ENCODE measurements around the gene AP3S2.

Gene AP3S2

DNA sequence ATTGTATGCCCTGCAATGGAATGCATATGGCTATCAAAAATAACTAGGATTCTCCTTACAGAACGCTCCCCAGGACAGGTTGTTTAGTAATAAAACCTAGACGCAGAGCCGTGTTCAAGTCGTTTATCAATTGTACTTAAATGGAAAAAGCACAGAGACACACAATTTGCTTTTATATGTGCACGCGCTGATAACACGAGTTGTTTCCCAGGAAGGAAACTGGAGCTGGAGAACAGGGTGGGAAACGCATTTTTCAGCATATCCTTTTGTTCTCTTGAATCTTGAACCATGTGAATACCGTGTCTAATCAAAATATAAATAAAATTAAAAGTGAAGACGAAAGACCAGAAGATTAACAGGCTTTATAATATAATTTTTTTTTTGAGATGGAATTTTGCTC, 75.5 kb downstream of the AP3S2 start:
- Histone ChIP-seq H3K9ac (ENCODE audit: low read depth in 1 of 2, low read length in 2 of 2) (no peak overlapping the region), H3K9me3 (ENCODE audit: control insufficient read depth in 1 of 2, low read length in 2 of 2) (peaks cover 0 to 2% of the 10 kb centered on the region in 2 donors), H3K27ac (ENCODE audit: low read depth, low read length) (no peak overlapping the region), H3K4me1 (ENCODE audit: control insufficient read depth in 1 of 2, insufficient read depth in 2 of 2, low read length in 2 of 2) (peaks cover 4 to 7% of the 10 kb centered on the region in 2 donors), H3K36me3 (ENCODE audit: control insufficient read depth in 1 of 2, insufficient read depth in 2 of 2, low read length in 2 of 2) (no peaks in the 10 kb centered on the region), H3K4me3 (ENCODE audit: low read depth in 1 of 2, low read length in 2 of 2) (no peak overlapping the region), H3K27me3 (ENCODE audit: control insufficient read depth in 1 of 2, insufficient read depth in 2 of 2, low read length in 2 of 2) (peaks cover 0 to 4% of the 10 kb centered on the region in 2 donors)

DNA sequence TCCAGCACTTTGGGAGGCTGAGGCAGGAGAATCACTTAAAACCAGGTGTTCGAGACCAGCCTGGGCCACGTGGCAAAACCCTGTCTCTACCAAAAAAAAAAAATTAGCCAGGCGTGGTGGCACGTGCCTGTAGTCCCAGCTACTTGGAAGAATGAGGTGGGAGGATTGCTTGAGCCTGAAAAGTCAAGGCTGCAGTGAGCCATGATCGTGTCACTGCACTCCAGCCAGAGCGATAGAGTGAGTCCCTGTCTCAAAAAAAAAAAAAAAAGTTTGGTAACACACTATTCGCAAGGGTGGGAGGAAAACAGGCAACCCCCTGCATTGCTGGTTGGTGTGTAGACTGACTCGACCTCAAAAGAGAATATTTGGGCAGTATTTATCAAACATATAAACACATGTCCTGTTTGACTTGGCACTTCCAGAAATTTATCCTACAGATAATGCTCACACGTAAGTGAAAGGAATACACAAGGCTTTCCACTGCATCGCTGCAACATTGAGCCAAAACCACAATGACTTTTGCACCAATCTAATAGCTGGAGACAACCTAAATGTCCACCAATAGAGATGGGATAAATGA, 76.0 kb downstream of the AP3S2 start:
- Histone ChIP-seq H3K9ac (ENCODE audit: low read depth in 1 of 2, low read length in 2 of 2) (no peak overlapping the region), H3K27ac (ENCODE audit: low read depth, low read length) (no peak overlapping the region), H3K9me3 (ENCODE audit: control insufficient read depth in 1 of 2, low read length in 2 of 2) (peaks cover 0 to 2% of the 10 kb centered on the region in 2 donors), H3K36me3 (ENCODE audit: control insufficient read depth in 1 of 2, insufficient read depth in 2 of 2, low read length in 2 of 2) (no peaks in the 10 kb centered on the region), H3K4me3 (ENCODE audit: low read depth in 1 of 2, low read length in 2 of 2) (no peak overlapping the region), H3K4me1 (ENCODE audit: control insufficient read depth in 1 of 2, insufficient read depth in 2 of 2, low read length in 2 of 2) (peaks cover 9 to 12% of the 10 kb centered on the region in 2 donors), H3K27me3 (ENCODE audit: control insufficient read depth in 1 of 2, insufficient read depth in 2 of 2, low read length in 2 of 2) (peaks cover 0 to 4% of the 10 kb centered on the region in 2 donors)

DNA sequence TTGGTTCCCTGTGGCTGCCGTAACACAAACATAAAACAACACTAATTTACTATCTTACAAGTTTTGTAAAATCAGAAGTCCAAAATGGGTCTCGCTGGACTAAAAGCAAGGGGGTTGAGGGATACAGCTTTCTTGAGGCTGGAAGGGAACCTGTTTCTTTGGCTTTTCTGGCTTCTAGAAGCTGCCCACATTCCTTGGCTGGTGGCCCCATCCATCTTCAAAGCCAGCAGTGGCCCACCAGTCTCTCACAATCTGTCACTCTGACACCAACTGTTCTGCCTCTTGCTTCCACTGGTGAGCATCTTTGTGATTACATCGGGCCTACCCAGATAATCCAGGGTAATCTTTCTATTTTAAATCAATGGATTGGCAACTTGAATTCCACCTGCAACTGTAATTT, 78.0 kb downstream of the AP3S2 start:
- Histone ChIP-seq H3K27ac (ENCODE audit: low read depth, low read length) (no peak overlapping the region), H3K9ac (ENCODE audit: low read depth in 1 of 2, low read length in 2 of 2) (no peak overlapping the region), H3K9me3 (ENCODE audit: control insufficient read depth in 1 of 2, low read length in 2 of 2) (peaks cover 0 to 2% of the 10 kb centered on the region in 2 donors), H3K4me3 (ENCODE audit: low read depth in 1 of 2, low read length in 2 of 2) (no peak overlapping the region), H3K36me3 (ENCODE audit: control insufficient read depth in 1 of 2, insufficient read depth in 2 of 2, low read length in 2 of 2) (no peaks in the 10 kb centered on the region), H3K27me3 (ENCODE audit: control insufficient read depth in 1 of 2, insufficient read depth in 2 of 2, low read length in 2 of 2) (no peaks in the 10 kb centered on the region), H3K4me1 (ENCODE audit: control insufficient read depth in 1 of 2, insufficient read depth in 2 of 2, low read length in 2 of 2) (peaks cover 23 to 25% of the 10 kb centered on the region in 2 donors)

DNA sequence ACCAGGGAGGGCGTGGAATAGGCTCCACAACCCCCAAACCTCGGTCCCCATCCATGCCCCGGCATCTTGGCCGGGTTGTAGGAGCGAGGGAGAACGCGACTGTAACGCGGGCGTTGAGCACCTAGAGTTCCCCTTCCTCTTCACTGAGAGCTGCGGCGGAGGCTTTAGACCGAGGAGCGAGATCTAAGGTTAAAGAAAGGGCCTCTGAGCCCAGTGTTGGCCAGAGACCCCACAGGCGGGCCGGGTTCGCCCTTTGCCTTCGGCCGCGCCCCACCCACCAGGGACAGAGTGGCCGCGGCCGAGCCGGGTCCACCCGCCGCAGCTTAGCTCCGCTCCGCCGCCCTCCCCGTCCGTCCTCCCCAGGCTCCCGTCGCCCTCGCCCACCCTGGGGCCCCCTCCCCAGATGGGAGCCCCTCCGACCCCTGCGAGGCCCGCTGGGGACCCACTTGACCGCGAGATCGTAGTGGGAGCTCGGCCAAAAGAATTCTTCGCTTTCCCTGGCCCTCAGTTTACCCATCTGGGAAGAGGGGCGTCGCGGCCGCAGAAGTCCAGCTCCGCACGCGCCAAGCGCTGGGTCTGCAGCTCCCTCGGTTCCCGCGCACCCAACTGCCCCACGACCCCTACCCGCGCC, 79.6 kb downstream of the AP3S2 start:
- Histone ChIP-seq H3K9ac (ENCODE audit: low read depth in 1 of 2, low read length in 2 of 2) (peak overlapping the region in 1 of 2 donors; percentile 82), H3K27ac (ENCODE audit: low read depth, low read length) (peak overlapping the region; percentile 30), H3K4me1 (ENCODE audit: control insufficient read depth in 1 of 2, insufficient read depth in 2 of 2, low read length in 2 of 2) (peaks cover 31% of the 10 kb centered on the region in 2 donors), H3K4me3 (ENCODE audit: low read depth in 1 of 2, low read length in 2 of 2) (peak overlapping the region; percentile 56 to 66), H3K36me3 (ENCODE audit: control insufficient read depth in 1 of 2, insufficient read depth in 2 of 2, low read length in 2 of 2) (no peaks in the 10 kb centered on the region), H3K9me3 (ENCODE audit: control insufficient read depth in 1 of 2, low read length in 2 of 2) (peaks cover 0 to 2% of the 10 kb centered on the region in 2 donors), H3K27me3 (ENCODE audit: control insufficient read depth in 1 of 2, insufficient read depth in 2 of 2, low read length in 2 of 2) (no peaks in the 10 kb centered on the region)

DNA sequence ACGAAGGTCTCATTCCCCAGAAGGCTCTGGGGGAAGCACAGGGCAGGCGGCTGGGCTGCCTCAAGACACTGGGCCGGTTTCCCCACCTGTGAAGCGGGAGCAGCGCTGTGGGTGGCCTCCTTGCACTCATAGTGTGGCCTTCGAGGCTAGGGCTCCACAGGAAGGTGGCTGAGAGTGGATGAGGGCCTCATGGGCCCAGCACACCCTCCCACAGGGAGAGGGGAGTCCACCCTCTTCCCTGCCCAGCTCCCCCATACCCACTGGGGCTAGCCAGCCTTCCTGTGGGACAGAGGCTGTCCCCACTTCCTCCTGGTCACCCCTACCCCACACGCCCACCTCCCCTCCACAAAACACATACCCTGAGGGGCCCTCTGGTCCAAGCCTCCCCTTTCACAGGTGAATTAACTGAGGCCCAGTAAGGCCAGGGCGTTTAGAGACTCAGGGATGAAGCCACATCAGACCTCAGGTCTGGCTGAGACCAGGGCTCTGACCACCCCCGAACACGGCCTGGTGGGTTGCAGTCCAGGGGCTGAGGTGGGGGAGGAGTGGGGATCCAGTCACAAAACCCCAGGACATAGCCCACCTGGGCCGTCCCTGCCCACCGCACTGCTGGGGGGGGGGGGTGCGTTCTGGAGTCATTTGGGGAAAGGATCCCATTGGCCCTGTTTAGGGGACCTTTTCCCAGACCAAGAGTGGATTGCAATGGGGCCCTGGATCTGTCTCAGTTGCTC, 80.2 kb downstream of the AP3S2 start:
- peak overlapping the region; percentile 69 for H3K27ac ChIP-seq (ENCODE audit: low read depth, low read length)

DNA sequence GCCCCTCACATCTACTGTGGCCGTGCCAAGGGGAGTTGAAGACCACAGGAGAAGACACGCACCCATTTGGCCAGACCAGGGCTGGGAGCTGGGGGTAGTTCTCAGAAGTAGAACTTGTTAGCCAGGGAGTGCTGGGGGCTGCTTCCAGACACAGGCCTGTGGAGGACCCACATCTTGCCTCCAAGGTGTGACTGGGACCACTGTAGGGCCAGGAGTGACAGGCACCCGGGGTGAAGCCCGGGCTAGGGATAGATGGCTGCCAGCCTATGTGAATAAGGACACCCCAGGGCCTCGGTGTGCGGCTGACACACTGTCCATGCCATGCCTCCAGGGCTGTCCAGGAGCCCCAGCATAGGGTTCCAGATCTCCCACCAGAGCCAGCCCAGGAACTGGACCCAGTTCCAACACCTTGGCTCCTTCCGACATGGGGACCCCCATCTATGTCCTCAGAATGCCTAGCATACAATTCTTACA, 80.9 kb downstream of the AP3S2 start:
- H3K9me3 ChIP-seq (ENCODE audit: control insufficient read depth in 1 of 2, low read length in 2 of 2): peaks cover 0 to 2% of the 10 kb centered on the region in 2 donors
- H3K9ac ChIP-seq (ENCODE audit: low read depth in 1 of 2, low read length in 2 of 2): peak overlapping the region; percentile 39 to 82
- peaks cover 39 to 45% of the 10 kb centered on the region in 2 donors for H3K4me1 ChIP-seq (ENCODE audit: control insufficient read depth in 1 of 2, insufficient read depth in 2 of 2, low read length in 2 of 2)
- peak overlapping the region in 1 of 2 donors; percentile 56 for H3K4me3 ChIP-seq (ENCODE audit: low read depth in 1 of 2, low read length in 2 of 2)
- H3K27ac ChIP-seq (ENCODE audit: low read depth, low read length): peak overlapping the region; percentile 85
- no peaks in the 10 kb centered on the region for H3K27me3 ChIP-seq (ENCODE audit: control insufficient read depth in 1 of 2, insufficient read depth in 2 of 2, low read length in 2 of 2)
- no peaks in the 10 kb centered on the region for H3K36me3 ChIP-seq (ENCODE audit: control insufficient read depth in 1 of 2, insufficient read depth in 2 of 2, low read length in 2 of 2)

More for the DNA sequence above, 80.2 kb downstream of the AP3S2 start:
- peak overlapping the region; percentile 39 to 82 for H3K9ac ChIP-seq (ENCODE audit: low read depth in 1 of 2, low read length in 2 of 2)
- peaks cover 38% of the 10 kb centered on the region in 2 donors for H3K4me1 ChIP-seq (ENCODE audit: control insufficient read depth in 1 of 2, insufficient read depth in 2 of 2, low read length in 2 of 2)
- peaks cover 0 to 2% of the 10 kb centered on the region in 2 donors for H3K9me3 ChIP-seq (ENCODE audit: control insufficient read depth in 1 of 2, low read length in 2 of 2)
- H3K4me3 ChIP-seq (ENCODE audit: low read depth in 1 of 2, low read length in 2 of 2): peak overlapping the region; percentile 56 to 66
- H3K27me3 ChIP-seq (ENCODE audit: control insufficient read depth in 1 of 2, insufficient read depth in 2 of 2, low read length in 2 of 2): no peaks in the 10 kb centered on the region
- H3K36me3 ChIP-seq (ENCODE audit: control insufficient read depth in 1 of 2, insufficient read depth in 2 of 2, low read length in 2 of 2): no peaks in the 10 kb centered on the region

DNA sequence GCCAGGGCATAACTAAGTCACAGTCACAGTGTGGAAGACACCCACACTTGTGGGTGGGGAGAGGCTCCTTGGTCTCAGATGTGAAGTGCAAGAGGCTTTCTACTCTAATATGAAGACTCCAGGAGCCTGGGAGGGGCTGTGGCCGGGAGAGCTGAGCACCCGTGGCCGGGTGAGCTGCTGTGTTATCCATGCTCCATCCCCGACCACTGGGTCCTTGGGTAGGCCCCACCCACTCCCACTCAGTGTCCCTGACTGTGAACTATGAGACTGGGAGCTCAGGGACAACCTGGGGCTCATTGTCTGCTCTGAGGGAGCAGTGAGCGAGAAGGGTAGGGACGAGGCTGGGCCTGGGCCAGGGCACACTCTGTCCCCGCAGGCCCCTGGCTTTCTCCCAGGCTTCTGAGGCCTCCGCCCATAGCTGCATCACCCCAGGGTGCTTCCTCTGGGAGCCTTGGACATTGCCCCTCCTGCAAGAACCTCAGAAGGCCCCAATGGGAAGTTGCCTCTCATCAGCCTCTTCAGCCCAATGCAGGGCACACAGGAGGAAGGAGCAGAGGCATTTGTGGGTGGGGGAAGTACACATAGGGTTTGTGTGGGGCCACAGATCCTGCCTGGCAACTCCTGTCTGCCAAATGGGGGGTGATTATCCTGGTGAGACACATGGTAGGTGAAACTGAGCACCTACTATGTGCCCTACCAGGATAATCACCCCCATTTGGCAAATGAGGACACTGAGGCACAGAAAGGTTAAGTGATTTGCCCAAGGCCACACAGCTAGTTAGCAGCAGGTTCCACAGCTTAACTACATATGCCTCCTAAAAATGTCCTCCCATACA, 81.6 kb downstream of the AP3S2 start:
- Histone ChIP-seq H3K4me3 (ENCODE audit: low read depth in 1 of 2, low read length in 2 of 2) (peak overlapping the region in 1 of 2 donors; percentile 56), H3K4me1 (ENCODE audit: control insufficient read depth in 1 of 2, insufficient read depth in 2 of 2, low read length in 2 of 2) (peaks cover 43 to 49% of the 10 kb centered on the region in 2 donors), H3K9me3 (ENCODE audit: control insufficient read depth in 1 of 2, low read length in 2 of 2) (peaks cover 0 to 2% of the 10 kb centered on the region in 2 donors), H3K27ac (ENCODE audit: low read depth, low read length) (peak overlapping the region; percentile 85), H3K27me3 (ENCODE audit: control insufficient read depth in 1 of 2, insufficient read depth in 2 of 2, low read length in 2 of 2) (no peaks in the 10 kb centered on the region), H3K36me3 (ENCODE audit: control insufficient read depth in 1 of 2, insufficient read depth in 2 of 2, low read length in 2 of 2) (no peaks in the 10 kb centered on the region), H3K9ac (ENCODE audit: low read depth in 1 of 2, low read length in 2 of 2) (peak overlapping the region; percentile 39 to 82)

DNA sequence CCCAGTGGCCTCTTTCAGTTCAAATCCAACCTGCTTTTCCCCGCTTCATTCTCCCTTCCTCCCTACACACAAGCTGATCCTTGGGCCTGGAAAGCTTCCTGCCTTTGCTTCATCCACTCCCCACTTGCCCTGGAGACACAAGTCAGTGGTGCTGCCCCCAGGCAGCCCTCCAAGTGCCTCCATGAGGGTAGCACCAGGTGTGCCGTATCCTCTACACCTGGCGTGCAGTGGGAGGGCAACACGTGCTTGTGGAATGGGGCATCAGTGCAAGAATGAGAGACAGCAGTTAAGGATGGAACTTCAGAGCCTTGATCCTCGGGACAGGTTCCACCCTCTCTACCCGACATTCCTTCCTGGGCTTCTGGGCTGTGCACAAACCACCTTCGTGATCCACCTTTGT, 83.0 kb downstream of the AP3S2 start:
- H3K27me3 ChIP-seq (ENCODE audit: control insufficient read depth in 1 of 2, insufficient read depth in 2 of 2, low read length in 2 of 2): no peaks in the 10 kb centered on the region
- H3K4me3 ChIP-seq (ENCODE audit: low read depth in 1 of 2, low read length in 2 of 2): no peak overlapping the region
- H3K36me3 ChIP-seq (ENCODE audit: control insufficient read depth in 1 of 2, insufficient read depth in 2 of 2, low read length in 2 of 2): peaks cover 0 to 4% of the 10 kb centered on the region in 2 donors
- H3K4me1 ChIP-seq (ENCODE audit: control insufficient read depth in 1 of 2, insufficient read depth in 2 of 2, low read length in 2 of 2): peaks cover 48 to 54% of the 10 kb centered on the region in 2 donors
- no peak overlapping the region for H3K9ac ChIP-seq (ENCODE audit: low read depth in 1 of 2, low read length in 2 of 2)
- H3K9me3 ChIP-seq (ENCODE audit: control insufficient read depth in 1 of 2, low read length in 2 of 2): peaks cover 0 to 2% of the 10 kb centered on the region in 2 donors
- no peak overlapping the region for H3K27ac ChIP-seq (ENCODE audit: low read depth, low read length)

DNA sequence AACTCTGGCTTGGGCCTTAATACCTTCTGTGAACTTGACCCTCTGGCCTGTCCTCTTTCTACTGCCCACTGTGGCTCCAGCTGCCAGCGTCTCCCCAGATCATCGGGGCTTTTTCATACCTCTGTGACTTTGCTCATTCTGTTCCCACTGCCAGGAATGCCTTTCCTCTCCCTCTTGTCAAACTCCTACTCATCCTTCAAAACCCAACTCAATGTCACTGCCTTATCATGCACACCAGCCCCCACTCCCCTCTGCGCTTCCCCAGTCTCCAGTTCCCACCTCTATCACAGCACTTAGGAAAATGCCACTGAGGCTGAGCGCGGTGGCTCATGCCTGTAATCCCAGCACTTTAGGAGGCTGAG, 84.0 kb downstream of the AP3S2 start:
- Histone ChIP-seq H3K4me1 (ENCODE audit: control insufficient read depth in 1 of 2, insufficient read depth in 2 of 2, low read length in 2 of 2) (peaks cover 48 to 54% of the 10 kb centered on the region in 2 donors), H3K27ac (ENCODE audit: low read depth, low read length) (no peak overlapping the region)

More for the DNA sequence above, 84.0 kb downstream of the AP3S2 start:
- no peaks in the 10 kb centered on the region for H3K9me3 ChIP-seq (ENCODE audit: control insufficient read depth in 1 of 2, low read length in 2 of 2)
- peaks cover 6 to 12% of the 10 kb centered on the region in 2 donors for H3K36me3 ChIP-seq (ENCODE audit: control insufficient read depth in 1 of 2, insufficient read depth in 2 of 2, low read length in 2 of 2)
- no peaks in the 10 kb centered on the region for H3K27me3 ChIP-seq (ENCODE audit: control insufficient read depth in 1 of 2, insufficient read depth in 2 of 2, low read length in 2 of 2)
- H3K9ac ChIP-seq (ENCODE audit: low read depth in 1 of 2, low read length in 2 of 2): no peak overlapping the region
- H3K4me3 ChIP-seq (ENCODE audit: low read depth in 1 of 2, low read length in 2 of 2): no peak overlapping the region
